HG03135 (cell line): ENCODE data around the gene LPA.
"Not testable (repeated sequence)": the region's sequence is repeated elsewhere in the genome, so short reads cannot be mapped to it uniquely, and the experiment has no call there.

Experiments used
- ATAC-seq: cut with Tn5 transposase; IDR thresholded peaks from one replicate; pipeline ENCODE4 v1.9.1; 2021; ENCODE audit warnings: mild to moderate bottlenecking, moderate library complexity; ENCODE audit not compliant: unreplicated experiment

LPA gene

GRCh38 chr6:160664198-160664597 lies at the start of gene LPA:
TSS of gene LPA (minus strand) at chr6:160664275. CDS start at chr6:160664214, 61 bp downstream.
- ATAC-seq, result not testable (repeated sequence)

GRCh38 chr6:160708993-160709392 lies 44.9 kb upstream of the LPA start:
- not testable (repeated sequence) for ATAC-seq

GRCh38 chr6:160704688-160705087 lies 40.6 kb upstream of the LPA start:
- ATAC-seq, result not testable (repeated sequence)

GRCh38 chr6:160701918-160702680 lies 38.0 kb upstream of the LPA start, which contains the start of gene PLG:
TSS of gene PLG (plus strand) at chr6:160702244. CDS start at chr6:160702305, 61 bp downstream.
- ATAC-seq, result not testable (repeated sequence)

GRCh38 chr6:160697826-160698225 lies 33.8 kb upstream of the LPA start:
- ATAC-seq, result no peak

GRCh38 chr6:160696884-160697283 lies 32.8 kb upstream of the LPA start:
- ATAC-seq, result not testable (repeated sequence)

- ATAC-seq, result not testable (repeated sequence)
These were observed 31.5 kb upstream of the LPA start for GRCh38 chr6:160695622-160696021.

GRCh38 chr6:160695025-160695424 lies 30.9 kb upstream of the LPA start:
- not testable (repeated sequence) for ATAC-seq

GRCh38 chr6:160692369-160692959 lies 28.4 kb upstream of the LPA start:
- ATAC-seq, result no peak

GRCh38 chr6:160691617-160692016 lies 27.5 kb upstream of the LPA start:
- ATAC-seq, result no peak

GRCh38 chr6:160690458-160690857 lies 26.4 kb upstream of the LPA start:
- no peak for ATAC-seq

- no peak for ATAC-seq
These were observed 21.8 kb upstream of the LPA start for GRCh38 chr6:160685762-160686450.

GRCh38 chr6:160685101-160685761 lies 21.2 kb upstream of the LPA start:
- not testable (repeated sequence) for ATAC-seq

- ATAC-seq, result no peak
These were observed 15.3 kb upstream of the LPA start for GRCh38 chr6:160679402-160679769.

GRCh38 chr6:160678744-160679401 lies 14.8 kb upstream of the LPA start:
- ATAC-seq, result no peak

- no peak for ATAC-seq
These were observed 14.2 kb upstream of the LPA start for GRCh38 chr6:160678230-160678629.

GRCh38 chr6:160676418-160676817 lies 12.3 kb upstream of the LPA start:
- not testable (repeated sequence) for ATAC-seq

GRCh38 chr6:160668589-160668988 lies 4.5 kb upstream of the LPA start:
- ATAC-seq, result no peak

GRCh38 chr6:160667639-160668481 lies 3.8 kb upstream of the LPA start:
- peak; percentile 85 for ATAC-seq

- ATAC-seq, result no peak
These were observed 1.2 kb downstream of the LPA start for GRCh38 chr6:160662842-160663241.
